ENCODE data around the gene ZNF714. TPM values are rescaled to one million over a fixed set of nuclear protein-coding genes. Genes with fewer than 3 reads are reported as not detected.

ZNF714 gene
- total RNA-seq, 1 donor from 2014 or later = 2.6 TPM

DNA sequence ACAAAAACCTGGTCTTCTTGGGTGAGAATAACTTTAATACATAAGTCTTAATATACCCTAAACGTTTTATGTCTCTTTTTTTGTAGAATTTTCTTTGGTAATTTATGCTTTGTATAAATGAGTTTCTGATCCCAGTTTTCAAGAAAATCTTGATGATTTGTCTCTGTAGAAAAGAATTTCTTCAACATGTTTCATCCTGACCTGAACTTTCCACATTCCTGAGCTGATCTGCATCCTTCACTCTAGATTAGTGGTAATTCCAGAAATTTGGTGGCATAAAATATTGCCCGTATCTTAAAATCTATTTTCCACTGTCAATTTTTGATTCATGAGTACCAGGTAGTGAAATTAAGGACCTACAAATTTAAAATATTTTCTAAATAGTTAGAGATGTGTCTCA lies 16.3 kb downstream of the ZNF714 start:
- no peak overlapping the region for H3K9ac ChIP-seq (ENCODE audit: low read depth in 1 of 3, low read length in 3 of 3)
- no peaks in the 10 kb centered on the region for H3K9me3 ChIP-seq (ENCODE audit: control insufficient read depth in 3 of 3, low read length in 3 of 3)
- H3K27ac ChIP-seq (ENCODE audit: low read depth, low read length) = no peak overlapping the region
- no peaks in the 10 kb centered on the region for H3K4me1 ChIP-seq (ENCODE audit: control insufficient read depth in 3 of 3, insufficient read depth in 3 of 3, low read length in 3 of 3)
- H3K36me3 ChIP-seq (ENCODE audit: control insufficient read depth in 3 of 3, insufficient read depth in 3 of 3, low read length in 3 of 3) = no peaks in the 10 kb centered on the region
- H3K27me3 ChIP-seq (ENCODE audit: control insufficient read depth in 3 of 3, insufficient read depth in 3 of 3, low read length in 3 of 3) = no peaks in the 10 kb centered on the region
- no peak overlapping the region for H3K4me3 ChIP-seq (ENCODE audit: low read length in 3 of 3)

DNA sequence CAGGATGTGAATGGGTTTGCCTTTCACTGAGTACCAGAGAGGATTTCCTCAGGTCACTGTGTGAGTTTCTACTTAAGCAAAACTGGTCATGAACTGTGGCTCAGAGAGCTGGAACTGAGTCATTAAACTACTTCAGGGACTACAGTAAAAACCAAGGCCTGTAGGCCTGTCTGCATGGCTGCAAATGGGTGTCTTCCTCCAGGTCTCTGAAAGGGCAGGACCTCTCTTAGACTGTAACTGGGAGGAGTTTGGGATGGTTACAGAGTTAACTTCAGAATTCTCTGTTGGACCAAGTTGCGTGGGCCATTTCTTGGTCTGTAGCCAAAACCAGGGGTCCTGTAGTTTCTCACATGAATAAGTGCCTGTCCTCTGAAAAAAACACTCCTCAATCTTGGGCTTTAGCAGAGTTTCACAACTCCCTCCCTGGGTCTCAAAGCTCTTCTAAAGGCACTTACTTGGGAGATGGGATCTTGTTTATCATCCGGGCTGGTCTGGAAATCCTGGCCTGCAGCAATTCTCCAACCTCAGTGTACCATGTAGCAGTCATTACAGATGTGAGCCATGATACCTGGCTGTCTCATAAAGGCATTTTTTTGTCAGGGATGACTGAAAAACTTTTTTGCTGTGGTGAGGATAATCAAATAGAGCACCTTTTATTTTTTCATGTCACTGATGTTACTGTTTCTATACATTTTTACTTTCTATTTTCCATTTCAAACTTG lies 19.7 kb downstream of the ZNF714 start:
- Histone ChIP-seq H3K9ac (ENCODE audit: low read depth in 1 of 3, low read length in 3 of 3) (no peak overlapping the region), H3K9me3 (ENCODE audit: control insufficient read depth in 3 of 3, low read length in 3 of 3) (no peaks in the 10 kb centered on the region), H3K36me3 (ENCODE audit: control insufficient read depth in 3 of 3, insufficient read depth in 3 of 3, low read length in 3 of 3) (no peaks in the 10 kb centered on the region), H3K4me3 (ENCODE audit: low read length in 3 of 3) (no peak overlapping the region), H3K4me1 (ENCODE audit: control insufficient read depth in 3 of 3, insufficient read depth in 3 of 3, low read length in 3 of 3) (no peaks in the 10 kb centered on the region), H3K27ac (ENCODE audit: low read depth, low read length) (no peak overlapping the region), H3K27me3 (ENCODE audit: control insufficient read depth in 3 of 3, insufficient read depth in 3 of 3, low read length in 3 of 3) (no peaks in the 10 kb centered on the region)

DNA sequence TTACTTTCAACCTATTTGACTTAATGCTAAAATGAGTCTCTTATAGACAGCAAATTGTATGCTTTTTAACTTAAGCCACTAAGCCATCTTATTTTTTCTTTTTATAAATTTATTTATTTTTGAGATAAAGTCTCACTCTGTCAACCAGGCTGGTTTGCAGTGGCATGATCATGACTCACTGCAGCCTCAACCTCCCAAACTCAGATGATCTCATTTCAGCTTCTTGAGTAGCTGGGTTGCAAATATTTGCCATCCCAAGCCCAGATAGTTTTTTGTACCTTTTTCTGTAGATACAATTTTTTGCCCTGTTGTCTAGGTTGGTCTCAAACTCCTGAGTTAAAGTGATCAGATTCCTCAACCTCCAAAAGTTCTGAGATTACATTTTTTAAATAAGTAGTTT lies 27.1 kb downstream of the ZNF714 start:
- no peak overlapping the region for H3K9ac ChIP-seq (ENCODE audit: low read depth in 1 of 3, low read length in 3 of 3)
- H3K36me3 ChIP-seq (ENCODE audit: control insufficient read depth in 3 of 3, insufficient read depth in 3 of 3, low read length in 3 of 3) = no peaks in the 10 kb centered on the region
- no peak overlapping the region for H3K4me3 ChIP-seq (ENCODE audit: low read length in 3 of 3)
- H3K27me3 ChIP-seq (ENCODE audit: control insufficient read depth in 3 of 3, insufficient read depth in 3 of 3, low read length in 3 of 3) = no peaks in the 10 kb centered on the region
- H3K9me3 ChIP-seq (ENCODE audit: control insufficient read depth in 3 of 3, low read length in 3 of 3) = no peaks in the 10 kb centered on the region
- H3K27ac ChIP-seq (ENCODE audit: low read depth, low read length) = no peak overlapping the region
- H3K4me1 ChIP-seq (ENCODE audit: control insufficient read depth in 3 of 3, insufficient read depth in 3 of 3, low read length in 3 of 3) = no peaks in the 10 kb centered on the region

DNA sequence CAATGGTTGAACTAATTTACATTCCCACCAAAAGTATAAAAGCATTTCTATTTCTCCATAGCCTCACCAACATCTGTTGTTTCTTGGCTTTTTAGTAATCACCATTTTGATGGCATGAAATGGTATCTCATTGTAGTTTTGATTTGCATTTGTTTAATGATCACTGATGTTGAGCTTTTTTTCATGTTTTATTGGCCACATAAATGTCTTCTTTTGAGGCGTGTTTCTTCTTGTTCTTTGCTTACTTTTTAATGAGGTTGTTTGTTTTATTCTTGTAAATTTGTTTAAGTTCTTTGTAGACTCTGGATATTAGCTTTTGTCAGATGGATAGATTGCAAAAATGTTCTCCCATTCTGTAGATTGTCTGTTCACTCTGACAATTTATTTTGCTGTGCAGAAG lies 28.2 kb downstream of the ZNF714 start:
- Histone ChIP-seq H3K36me3 (ENCODE audit: control insufficient read depth in 3 of 3, insufficient read depth in 3 of 3, low read length in 3 of 3) (peaks cover 0 to 2% (median 0%) of the 10 kb centered on the region in 3 donors), H3K27me3 (ENCODE audit: control insufficient read depth in 3 of 3, insufficient read depth in 3 of 3, low read length in 3 of 3) (no peaks in the 10 kb centered on the region)

DNA sequence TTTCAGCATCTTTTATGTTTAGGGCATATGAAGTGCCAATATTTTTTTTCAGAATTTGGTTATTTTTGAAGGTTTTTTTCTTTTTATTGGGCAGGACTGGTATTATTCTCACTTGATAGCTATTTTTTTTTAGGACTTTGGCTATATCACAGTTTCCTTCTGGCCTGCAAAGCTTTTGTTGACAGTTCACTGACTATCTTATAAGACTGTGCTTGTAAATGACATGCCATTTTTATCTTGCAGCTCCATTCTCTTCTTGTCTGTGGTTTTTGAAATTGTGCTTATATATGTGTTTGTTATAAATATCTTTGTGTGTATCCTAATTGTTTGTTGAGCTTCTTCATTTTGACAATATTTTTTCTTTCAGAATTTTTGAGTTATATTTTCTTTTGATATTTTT lies 33.4 kb downstream of the ZNF714 start:
- H3K9ac ChIP-seq (ENCODE audit: low read depth in 1 of 3, low read length in 3 of 3) = no peak overlapping the region
- no peaks in the 10 kb centered on the region for H3K27me3 ChIP-seq (ENCODE audit: control insufficient read depth in 3 of 3, insufficient read depth in 3 of 3, low read length in 3 of 3)
- H3K4me1 ChIP-seq (ENCODE audit: control insufficient read depth in 3 of 3, insufficient read depth in 3 of 3, low read length in 3 of 3) = no peaks in the 10 kb centered on the region
- peaks cover 0 to 4% (median 2%) of the 10 kb centered on the region in 3 donors for H3K9me3 ChIP-seq (ENCODE audit: control insufficient read depth in 3 of 3, low read length in 3 of 3)
- H3K4me3 ChIP-seq (ENCODE audit: low read length in 3 of 3) = no peak overlapping the region
- no peak overlapping the region for H3K27ac ChIP-seq (ENCODE audit: low read depth, low read length)
- peaks cover 5 to 14% (median 12%) of the 10 kb centered on the region in 3 donors for H3K36me3 ChIP-seq (ENCODE audit: control insufficient read depth in 3 of 3, insufficient read depth in 3 of 3, low read length in 3 of 3)

More for the DNA sequence above, 28.2 kb downstream of the ZNF714 start:
- Histone ChIP-seq H3K27ac (ENCODE audit: low read depth, low read length) (no peak overlapping the region), H3K4me3 (ENCODE audit: low read length in 3 of 3) (no peak overlapping the region), H3K4me1 (ENCODE audit: control insufficient read depth in 3 of 3, insufficient read depth in 3 of 3, low read length in 3 of 3) (no peaks in the 10 kb centered on the region), H3K9me3 (ENCODE audit: control insufficient read depth in 3 of 3, low read length in 3 of 3) (peaks cover 0 to 4% (median 2%) of the 10 kb centered on the region in 3 donors), H3K9ac (ENCODE audit: low read depth in 1 of 3, low read length in 3 of 3) (no peak overlapping the region)

DNA sequence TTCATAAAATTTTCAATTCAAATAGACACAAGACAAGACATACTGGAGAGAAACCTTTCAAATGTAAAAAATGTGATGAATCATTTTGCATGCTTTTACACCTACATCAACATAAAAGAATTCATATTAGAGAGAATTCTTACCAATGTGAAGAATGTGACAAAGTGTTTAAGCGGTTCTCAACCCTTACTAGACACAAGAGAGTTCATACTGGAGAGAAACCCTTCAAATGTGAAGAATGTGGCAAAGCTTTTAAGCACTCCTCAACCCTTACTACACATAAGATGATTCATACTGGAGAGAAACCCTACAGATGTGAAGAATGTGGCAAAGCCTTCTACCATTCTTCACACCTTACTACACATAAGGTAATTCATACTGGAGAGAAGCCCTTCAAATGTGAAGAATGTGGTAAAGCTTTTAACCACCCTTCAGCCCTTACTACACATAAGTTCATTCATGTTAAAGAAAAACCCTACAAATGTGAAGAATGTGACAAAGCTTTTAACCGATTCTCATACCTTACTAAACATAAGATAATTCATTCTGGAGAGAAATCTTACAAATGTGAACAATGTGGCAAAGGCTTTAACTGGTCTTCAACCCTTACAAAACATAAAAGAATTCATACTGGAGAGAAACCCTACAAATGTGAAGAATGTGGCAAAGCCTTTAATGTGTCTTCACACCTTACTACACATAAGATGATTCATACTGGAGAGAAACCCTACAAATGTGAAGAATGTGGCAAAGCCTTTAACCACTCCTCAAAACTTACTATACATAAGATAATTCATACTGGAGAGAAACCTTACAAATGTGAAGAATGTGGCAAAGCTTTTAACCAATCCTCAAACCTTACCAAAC lies 35.3 kb downstream of the ZNF714 start:
- no peaks in the 10 kb centered on the region for H3K4me1 ChIP-seq (ENCODE audit: control insufficient read depth in 3 of 3, insufficient read depth in 3 of 3, low read length in 3 of 3)
- no peak overlapping the region for H3K9ac ChIP-seq (ENCODE audit: low read depth in 1 of 3, low read length in 3 of 3)
- H3K9me3 ChIP-seq (ENCODE audit: control insufficient read depth in 3 of 3, low read length in 3 of 3) = peaks cover 0 to 4% (median 2%) of the 10 kb centered on the region in 3 donors
- no peak overlapping the region for H3K27ac ChIP-seq (ENCODE audit: low read depth, low read length)
- peaks cover 5 to 14% (median 12%) of the 10 kb centered on the region in 3 donors for H3K36me3 ChIP-seq (ENCODE audit: control insufficient read depth in 3 of 3, insufficient read depth in 3 of 3, low read length in 3 of 3)
- no peaks in the 10 kb centered on the region for H3K27me3 ChIP-seq (ENCODE audit: control insufficient read depth in 3 of 3, insufficient read depth in 3 of 3, low read length in 3 of 3)
- H3K4me3 ChIP-seq (ENCODE audit: low read length in 3 of 3) = no peak overlapping the region

DNA sequence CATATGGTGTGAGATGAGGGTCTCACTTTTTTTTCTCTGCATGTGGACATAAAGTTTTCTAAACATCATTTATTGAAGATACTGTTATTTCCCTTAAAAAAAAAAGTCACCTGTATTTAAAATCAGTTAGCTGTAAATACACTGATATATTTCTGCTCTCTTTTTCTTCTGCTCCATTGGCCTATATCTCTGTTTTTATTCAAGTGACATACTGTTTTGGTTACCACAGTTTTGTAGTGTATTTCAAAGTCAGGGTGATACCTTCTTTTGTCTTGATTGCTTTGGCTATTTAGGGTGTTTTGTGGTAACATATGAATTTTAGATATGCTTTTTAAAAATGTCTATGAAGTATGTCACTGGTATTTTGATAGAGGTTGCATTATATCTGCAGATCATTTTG lies 44.1 kb downstream of the ZNF714 start:
- no peaks in the 10 kb centered on the region for H3K36me3 ChIP-seq (ENCODE audit: control insufficient read depth in 3 of 3, insufficient read depth in 3 of 3, low read length in 3 of 3)
- H3K27ac ChIP-seq (ENCODE audit: low read depth, low read length) = no peak overlapping the region
- no peak overlapping the region for H3K4me3 ChIP-seq (ENCODE audit: low read length in 3 of 3)
- H3K9me3 ChIP-seq (ENCODE audit: control insufficient read depth in 3 of 3, low read length in 3 of 3) = no peaks in the 10 kb centered on the region
- no peaks in the 10 kb centered on the region for H3K4me1 ChIP-seq (ENCODE audit: control insufficient read depth in 3 of 3, insufficient read depth in 3 of 3, low read length in 3 of 3)
- H3K9ac ChIP-seq (ENCODE audit: low read depth in 1 of 3, low read length in 3 of 3) = no peak overlapping the region
- H3K27me3 ChIP-seq (ENCODE audit: control insufficient read depth in 3 of 3, insufficient read depth in 3 of 3, low read length in 3 of 3) = no peaks in the 10 kb centered on the region

DNA sequence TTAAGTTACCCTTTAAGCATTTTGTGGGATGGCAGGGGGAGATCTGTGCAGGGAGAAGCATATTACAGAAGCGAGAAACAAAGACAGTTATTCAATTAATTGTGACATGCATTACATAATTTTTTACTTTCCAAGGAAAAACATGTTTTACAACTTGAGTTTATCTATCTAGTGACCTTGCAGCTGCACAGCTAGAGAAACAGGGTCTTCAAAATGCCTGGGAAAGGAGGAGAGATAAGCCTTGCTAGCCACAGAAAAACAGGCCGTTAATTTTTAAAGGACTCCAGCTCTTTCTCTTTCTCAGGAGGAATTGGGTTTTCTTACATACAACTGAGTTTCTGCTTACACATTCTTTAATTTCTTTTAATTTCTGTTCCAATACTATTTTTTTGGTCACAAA lies 45.0 kb downstream of the ZNF714 start:
- Histone ChIP-seq H3K27ac (ENCODE audit: low read depth, low read length) (no peak overlapping the region), H3K36me3 (ENCODE audit: control insufficient read depth in 3 of 3, insufficient read depth in 3 of 3, low read length in 3 of 3) (no peaks in the 10 kb centered on the region), H3K4me3 (ENCODE audit: low read length in 3 of 3) (no peak overlapping the region), H3K9ac (ENCODE audit: low read depth in 1 of 3, low read length in 3 of 3) (no peak overlapping the region), H3K27me3 (ENCODE audit: control insufficient read depth in 3 of 3, insufficient read depth in 3 of 3, low read length in 3 of 3) (no peaks in the 10 kb centered on the region), H3K4me1 (ENCODE audit: control insufficient read depth in 3 of 3, insufficient read depth in 3 of 3, low read length in 3 of 3) (no peaks in the 10 kb centered on the region), H3K9me3 (ENCODE audit: control insufficient read depth in 3 of 3, low read length in 3 of 3) (no peaks in the 10 kb centered on the region)

DNA sequence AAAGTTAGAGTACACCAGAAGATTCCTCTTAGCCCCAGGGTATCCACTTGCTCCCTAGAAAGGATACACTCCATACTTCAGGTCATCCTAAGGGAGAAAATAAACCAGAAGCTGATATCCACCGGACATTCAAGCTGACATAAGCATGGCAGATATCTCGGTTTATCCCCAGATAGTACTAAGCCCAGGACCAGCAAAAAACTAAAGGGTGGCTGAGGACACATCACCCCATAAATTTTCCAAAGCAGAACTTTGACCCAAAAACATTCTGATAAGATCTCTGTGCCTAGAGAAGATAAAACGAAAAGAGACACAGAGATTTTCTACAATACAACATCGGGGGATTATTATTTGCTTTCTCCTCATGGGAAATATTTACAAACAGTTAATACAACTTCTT lies 45.9 kb downstream of the ZNF714 start:
- no peaks in the 10 kb centered on the region for H3K9me3 ChIP-seq (ENCODE audit: control insufficient read depth in 3 of 3, low read length in 3 of 3)

More for the DNA sequence above, 45.9 kb downstream of the ZNF714 start:
- Histone ChIP-seq H3K27me3 (ENCODE audit: control insufficient read depth in 3 of 3, insufficient read depth in 3 of 3, low read length in 3 of 3) (no peaks in the 10 kb centered on the region), H3K27ac (ENCODE audit: low read depth, low read length) (no peak overlapping the region), H3K36me3 (ENCODE audit: control insufficient read depth in 3 of 3, insufficient read depth in 3 of 3, low read length in 3 of 3) (no peaks in the 10 kb centered on the region), H3K9ac (ENCODE audit: low read depth in 1 of 3, low read length in 3 of 3) (no peak overlapping the region), H3K4me3 (ENCODE audit: low read length in 3 of 3) (no peak overlapping the region), H3K4me1 (ENCODE audit: control insufficient read depth in 3 of 3, insufficient read depth in 3 of 3, low read length in 3 of 3) (no peaks in the 10 kb centered on the region)
